Measurements from ENCODE around the gene SNAI1. TPM values are rescaled to one million over a fixed set of nuclear protein-coding genes. Genes with fewer than 3 reads are reported as not detected.
"Not testable (repeated sequence)": the region's sequence is repeated elsewhere in the genome, so short reads cannot be mapped to it uniquely, and the experiment has no call there.

The SNAI1 gene
- total RNA-seq (2014; rRNA removed; shearing (Covaris generic)) = 0.62 and 2.6 TPM in 2 replicates

- peak; percentile 30 for DNase-seq (ENCODE audit: low spot score)
Measured at GRCh38 chr20:49982346-49983122, at the start of gene SNAI1. SNAI1 (plus strand) TSS chr20:49982980; CDS start chr20:49983060, 80 bp downstream.

DNA sequence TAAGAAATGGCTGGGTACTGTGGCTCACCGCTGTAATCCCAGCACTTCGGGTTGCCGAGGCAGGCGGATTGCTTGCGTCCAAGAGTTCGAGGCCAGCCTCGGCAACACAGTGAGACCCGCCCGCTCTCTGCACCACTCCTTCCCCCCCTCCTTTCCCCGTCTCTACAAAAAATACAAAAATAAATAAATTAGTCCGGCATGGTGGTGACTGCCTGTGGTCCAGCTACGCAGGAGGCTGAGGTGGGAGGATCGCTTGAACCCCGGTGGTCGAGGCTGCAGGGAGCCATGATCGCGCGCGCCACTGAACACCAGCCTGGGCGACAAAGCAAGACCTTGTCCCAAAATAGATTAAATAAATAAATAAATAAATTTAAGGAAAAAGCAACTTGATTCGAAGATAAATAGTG is 47.0 kb upstream of the SNAI1 start:
- no peak for DNase-seq (ENCODE audit: low spot score)

GRCh38 chr20:49936153-49937026 is 46.4 kb upstream of the SNAI1 start, which contains the start of gene RNF114:
RNF114 (plus strand) TSS chr20:49936397; CDS start chr20:49936413, 16 bp downstream.
- peak; percentile 78 for DNase-seq (ENCODE audit: low spot score)

DNA sequence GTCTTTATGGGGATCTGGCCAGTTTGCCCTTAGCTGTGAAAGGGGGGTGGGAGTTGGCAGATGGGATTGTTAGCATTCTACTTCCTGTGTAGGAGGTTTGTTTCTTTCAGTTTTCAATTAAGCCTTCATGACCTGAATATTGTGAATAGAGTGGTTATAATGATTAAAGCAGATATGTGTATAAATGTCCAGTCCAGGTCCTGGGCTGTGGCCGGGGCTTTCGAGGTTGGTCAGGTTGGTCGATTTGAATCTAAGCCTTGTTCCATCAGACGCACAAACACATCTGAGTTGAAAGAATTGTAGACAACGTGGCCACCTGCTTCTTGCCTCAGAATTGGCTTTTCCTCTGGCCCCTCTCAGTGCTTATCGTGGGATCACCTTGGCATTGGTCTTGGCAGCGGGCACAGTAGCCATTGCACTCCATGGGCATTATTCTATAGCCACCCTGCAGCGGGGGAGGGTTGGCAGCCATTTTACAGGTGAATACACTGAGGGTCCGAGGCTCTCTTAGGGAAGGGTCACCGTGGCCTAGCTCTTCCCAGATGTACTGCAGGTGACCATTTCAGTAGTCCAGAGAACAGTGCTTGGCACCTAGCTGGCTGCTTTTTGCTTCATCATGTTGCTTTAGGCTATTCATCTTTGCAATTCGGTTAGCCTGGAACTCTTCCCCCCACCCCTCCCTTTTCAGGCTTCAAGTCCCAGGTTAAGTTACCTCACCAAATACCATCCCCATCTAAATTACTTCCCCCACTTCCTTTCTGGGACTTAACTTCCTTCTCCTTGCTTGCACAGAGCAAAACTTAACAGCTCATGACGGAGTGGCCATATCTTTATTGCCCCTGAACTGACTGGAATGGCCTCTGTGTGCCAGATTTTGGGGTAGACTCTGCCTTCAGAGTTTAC is 45.5 kb upstream of the SNAI1 start:
- no peak for DNase-seq (ENCODE audit: low spot score)

GRCh38 chr20:49938173-49939163 is 44.3 kb upstream of the SNAI1 start:
- no peak for DNase-seq (ENCODE audit: low spot score)

DNA sequence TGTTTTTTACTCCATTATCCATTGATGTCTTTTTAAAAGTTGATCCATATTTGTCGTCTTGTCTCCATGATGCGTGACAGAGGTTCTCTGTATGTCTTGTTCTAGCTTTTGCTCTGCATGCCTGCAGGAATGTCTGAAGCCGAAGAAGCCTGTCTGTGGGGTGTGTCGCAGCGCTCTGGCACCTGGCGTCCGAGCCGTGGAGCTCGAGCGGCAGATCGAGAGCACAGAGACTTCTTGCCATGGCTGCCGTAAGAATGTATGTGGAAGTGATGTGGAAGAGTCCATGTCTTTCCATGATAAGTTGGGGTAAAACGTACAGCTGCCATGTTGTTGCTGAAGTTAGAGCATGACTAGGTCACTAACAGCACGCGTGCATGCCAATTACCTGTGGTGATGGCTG is 41.3 kb upstream of the SNAI1 start:
- no peak for DNase-seq (ENCODE audit: low spot score)

DNA sequence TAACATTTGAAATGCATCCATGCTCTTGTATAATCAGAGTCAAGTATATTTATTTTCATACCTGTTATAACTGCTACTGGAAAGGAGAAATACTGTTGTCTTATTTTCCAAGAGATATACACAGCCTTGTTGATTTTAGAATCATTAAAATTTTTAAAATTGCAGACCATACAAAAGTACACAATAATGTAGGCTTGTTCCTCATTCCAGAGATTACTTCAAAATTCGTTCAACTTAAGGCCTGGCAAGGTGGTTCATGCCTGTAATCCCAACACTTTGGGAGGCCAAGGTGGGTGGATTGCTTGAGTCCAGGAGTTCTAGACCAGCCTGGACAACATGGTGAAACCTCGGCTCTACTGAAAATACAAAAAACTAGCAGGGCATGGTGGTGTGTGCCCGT is 40.5 kb upstream of the SNAI1 start:
- no peak for DNase-seq (ENCODE audit: low spot score)

GRCh38 chr20:49942942-49943341 is 39.8 kb upstream of the SNAI1 start:
- no peak for DNase-seq (ENCODE audit: low spot score)

DNA sequence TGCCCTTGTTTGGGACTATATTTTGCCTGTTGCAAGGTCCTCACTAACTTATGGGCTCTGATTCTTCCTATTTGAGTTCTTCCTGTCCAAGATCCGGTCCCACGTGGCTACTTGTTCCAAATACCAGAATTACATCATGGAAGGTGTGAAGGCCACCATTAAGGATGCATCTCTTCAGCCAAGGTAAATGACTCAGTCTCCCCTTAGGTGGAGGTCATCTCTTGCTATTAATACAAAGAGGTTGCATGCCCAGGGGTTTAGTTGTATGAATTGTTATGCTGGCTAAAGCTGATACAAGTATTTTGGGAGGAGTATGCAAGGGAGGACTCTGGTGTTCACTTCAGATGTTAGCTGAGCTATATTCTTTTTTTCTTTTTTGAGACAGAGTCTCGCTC is 37.5 kb upstream of the SNAI1 start:
- DNase-seq (ENCODE audit: low spot score) = no peak

- DNase-seq (ENCODE audit: low spot score) = no peak
Measured at GRCh38 chr20:49945701-49946477, 36.9 kb upstream of the SNAI1 start.

DNA sequence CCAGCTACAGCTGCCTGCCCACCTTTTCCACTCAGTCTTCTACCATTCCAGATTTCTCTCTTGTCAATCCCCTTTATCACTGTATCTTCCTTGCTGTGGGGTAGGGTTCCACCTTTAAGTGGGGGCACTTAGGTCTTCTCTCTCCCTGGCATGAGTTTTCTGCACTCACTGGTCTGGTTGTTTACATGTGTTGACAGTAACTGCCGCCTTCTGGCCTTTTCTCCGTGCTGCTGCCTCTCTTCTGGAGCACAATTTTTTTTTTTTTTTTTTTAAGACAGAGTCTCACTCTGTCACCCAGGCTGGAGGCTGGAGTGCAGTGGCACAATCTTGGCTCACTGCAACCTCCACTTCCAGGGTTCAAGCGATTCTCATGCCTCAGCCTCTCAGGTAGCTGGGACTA is 34.6 kb upstream of the SNAI1 start:
- DNase-seq (ENCODE audit: low spot score) = no peak

- DNase-seq (ENCODE audit: low spot score) = peak; percentile 89
Measured at GRCh38 chr20:49948809-49949507, 33.8 kb upstream of the SNAI1 start.

- DNase-seq (ENCODE audit: low spot score) = peak; percentile 72
Measured at GRCh38 chr20:49951151-49951550, 31.6 kb upstream of the SNAI1 start.

DNA sequence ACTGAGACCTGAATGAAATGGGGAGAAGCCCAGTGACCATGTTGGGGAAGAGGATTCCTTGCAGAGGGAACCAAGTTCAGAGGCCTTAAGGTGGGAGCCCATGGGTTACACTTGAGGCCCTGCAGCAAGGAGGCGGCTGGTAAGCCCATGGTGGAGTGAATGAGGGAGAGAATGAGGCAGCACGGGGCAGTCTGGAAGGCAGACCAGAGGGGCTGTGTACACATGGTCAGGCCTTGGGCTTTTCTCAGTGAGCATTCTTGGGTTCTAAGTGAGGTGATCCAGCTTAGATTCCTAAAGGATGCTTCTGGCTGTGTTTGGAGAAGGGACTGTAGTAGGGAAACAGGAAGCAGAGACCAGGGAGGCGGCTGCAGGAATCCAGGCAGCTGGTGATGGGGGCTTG is 27.6 kb upstream of the SNAI1 start:
- DNase-seq (ENCODE audit: low spot score) = no peak

DNA sequence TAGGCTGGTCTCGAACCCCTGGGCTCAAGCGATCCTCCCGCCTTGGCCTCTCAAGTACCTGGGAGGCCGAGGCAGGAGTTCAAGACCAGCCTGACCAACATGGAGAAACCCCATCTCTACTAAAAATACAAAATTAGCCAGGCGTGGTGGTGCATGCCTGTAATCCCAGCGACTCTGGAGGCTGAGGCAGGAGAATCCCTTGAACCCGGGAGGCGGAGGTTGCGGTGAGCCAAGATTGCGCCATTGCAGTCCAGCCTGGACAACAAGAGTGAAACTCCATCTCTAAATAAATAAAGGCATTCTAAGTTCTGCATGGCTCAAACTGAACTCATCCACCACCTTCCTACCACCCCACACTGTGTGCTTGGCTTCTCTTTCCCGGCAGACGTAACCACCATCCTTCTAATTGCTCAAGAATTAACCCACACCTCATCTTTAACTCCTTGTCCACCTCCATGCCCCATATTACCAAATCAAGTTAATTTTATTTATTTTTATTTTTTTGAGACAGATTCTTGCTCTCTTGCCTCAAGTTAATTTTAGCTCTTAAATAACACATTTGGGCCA is 26.9 kb upstream of the SNAI1 start:
- DNase-seq (ENCODE audit: low spot score) = not testable (repeated sequence)

- no peak for DNase-seq (ENCODE audit: low spot score)
Measured at GRCh38 chr20:49956689-49957088, 26.1 kb upstream of the SNAI1 start.

DNA sequence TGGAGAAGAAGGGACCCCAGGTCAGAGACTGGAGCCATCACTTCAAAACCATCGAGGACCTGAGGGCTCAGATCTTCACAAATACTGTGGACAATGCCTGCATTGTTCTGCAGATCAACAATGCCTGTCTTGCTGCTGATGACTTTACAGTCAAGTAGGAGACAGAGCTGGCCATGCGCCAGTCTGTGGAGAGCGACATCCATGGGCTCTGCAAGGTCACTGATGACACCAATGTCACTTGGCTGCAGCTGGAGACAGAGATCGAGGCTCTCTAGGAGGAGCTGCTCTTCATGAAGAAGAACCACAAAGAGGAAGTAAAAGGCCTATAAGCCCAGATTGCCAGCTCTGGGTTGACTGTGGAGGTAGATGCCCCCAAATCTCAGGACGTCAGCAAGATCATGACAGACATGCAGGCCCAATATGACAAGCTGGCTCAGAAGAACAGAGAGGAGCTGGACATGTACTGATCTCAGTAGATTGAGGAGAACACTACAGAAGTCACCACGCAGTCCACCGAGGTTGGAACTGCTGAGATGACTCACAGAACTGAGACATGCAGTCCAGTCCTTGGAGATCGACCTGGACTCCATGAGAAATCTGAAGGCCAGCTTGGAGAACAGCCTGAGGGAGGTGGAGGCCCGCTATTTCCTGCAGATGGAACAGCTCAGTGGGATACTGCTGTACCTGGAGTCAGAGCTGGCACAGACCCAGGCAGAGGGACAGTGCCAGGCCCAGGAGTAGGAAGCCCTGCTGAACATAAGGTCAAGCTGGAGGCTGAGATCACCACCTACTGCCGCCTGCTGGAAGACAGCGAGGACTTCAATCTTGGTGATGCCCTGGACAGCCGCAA is 25.5 kb upstream of the SNAI1 start:
- DNase-seq (ENCODE audit: low spot score) = not testable (repeated sequence)

- no peak for DNase-seq (ENCODE audit: low spot score)
Measured at GRCh38 chr20:49961413-49961812, 21.4 kb upstream of the SNAI1 start.
